Fibroblast of mammary gland (primary cell): Measurements from ENCODE around the gene NTN5.

Experiments used
- DNase-seq: peaks from one replicate; pipeline ENCODE4 v3.0.0-alpha.2; 2010; ENCODE audit warnings: low read depth
- H3K4me3 ChIP-seq: 2 replicates; pipeline ENCODE4 v1.5.1; 2011; ENCODE audit warnings: low read depth, mild to moderate bottlenecking, low read length, moderate library complexity; ENCODE audit not compliant: control insufficient read depth
- TF ChIP-seq, protein P1 (sequence below): conservative IDR thresholded peaks from 2 replicates; pipeline ENCODE4 v1.5.1; 2011; ENCODE audit warnings: low read depth, low read length, inconsistent platforms; ENCODE audit not compliant: control insufficient read depth, insufficient read depth

NTN5 gene

DNA sequence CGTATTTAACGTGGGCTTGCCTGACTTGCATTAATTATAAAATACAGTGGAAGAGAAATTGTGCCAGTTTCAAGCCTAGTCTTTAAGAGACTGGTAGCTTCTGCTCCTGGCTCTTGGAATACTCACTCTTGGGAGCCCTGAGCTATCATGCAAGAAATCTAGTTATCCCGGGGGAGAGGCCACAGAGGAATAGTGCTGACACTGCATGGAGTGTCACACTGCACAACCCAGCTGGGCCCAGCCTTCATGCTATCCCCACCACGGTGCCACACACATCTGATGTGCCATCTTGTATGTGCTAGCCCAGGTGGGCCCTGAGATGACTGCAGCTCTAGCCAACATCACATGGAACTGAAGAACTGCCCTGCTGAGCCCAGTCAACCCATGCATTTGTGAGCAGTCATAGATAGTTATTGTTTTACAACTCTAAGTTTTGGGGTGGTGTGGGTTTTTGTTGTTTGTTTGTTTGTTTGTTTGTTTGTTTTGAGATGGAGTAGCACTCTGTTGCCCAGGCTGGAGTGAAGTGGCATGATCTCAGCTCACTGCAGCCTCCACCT, 38.4 kb upstream of the NTN5 start:
- no peak overlapping the region for H3K4me3 ChIP-seq
- TF ChIP-seq, protein P1, sequence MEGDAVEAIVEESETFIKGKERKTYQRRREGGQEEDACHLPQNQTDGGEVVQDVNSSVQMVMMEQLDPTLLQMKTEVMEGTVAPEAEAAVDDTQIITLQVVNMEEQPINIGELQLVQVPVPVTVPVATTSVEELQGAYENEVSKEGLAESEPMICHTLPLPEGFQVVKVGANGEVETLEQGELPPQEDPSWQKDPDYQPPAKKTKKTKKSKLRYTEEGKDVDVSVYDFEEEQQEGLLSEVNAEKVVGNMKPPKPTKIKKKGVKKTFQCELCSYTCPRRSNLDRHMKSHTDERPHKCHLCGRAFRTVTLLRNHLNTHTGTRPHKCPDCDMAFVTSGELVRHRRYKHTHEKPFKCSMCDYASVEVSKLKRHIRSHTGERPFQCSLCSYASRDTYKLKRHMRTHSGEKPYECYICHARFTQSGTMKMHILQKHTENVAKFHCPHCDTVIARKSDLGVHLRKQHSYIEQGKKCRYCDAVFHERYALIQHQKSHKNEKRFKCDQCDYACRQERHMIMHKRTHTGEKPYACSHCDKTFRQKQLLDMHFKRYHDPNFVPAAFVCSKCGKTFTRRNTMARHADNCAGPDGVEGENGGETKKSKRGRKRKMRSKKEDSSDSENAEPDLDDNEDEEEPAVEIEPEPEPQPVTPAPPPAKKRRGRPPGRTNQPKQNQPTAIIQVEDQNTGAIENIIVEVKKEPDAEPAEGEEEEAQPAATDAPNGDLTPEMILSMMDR, result no peak
- no peak for DNase-seq

DNA sequence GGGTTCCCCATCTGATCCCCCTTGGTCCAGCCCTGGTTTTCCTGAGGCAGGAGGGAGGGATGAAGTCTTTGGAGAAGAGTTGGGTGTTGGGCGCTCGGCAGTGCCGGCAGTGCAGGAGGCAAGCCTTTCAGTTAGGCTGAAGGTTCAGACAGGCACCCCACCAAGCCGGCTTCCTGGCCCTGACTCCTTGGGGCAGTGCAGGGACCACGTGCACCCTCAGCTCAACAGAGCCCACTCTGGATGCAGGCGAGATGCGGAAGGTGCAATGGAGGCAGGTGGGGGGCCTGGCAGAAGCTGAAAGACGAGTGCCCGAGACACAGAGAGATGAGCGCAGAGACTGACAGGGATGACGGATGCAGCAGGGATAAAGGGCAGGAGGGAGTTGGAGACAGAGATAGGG, 35.7 kb upstream of the NTN5 start:
- no peak for DNase-seq
- TF ChIP-seq, protein P1, result no peak
- no peak overlapping the region for H3K4me3 ChIP-seq

DNA sequence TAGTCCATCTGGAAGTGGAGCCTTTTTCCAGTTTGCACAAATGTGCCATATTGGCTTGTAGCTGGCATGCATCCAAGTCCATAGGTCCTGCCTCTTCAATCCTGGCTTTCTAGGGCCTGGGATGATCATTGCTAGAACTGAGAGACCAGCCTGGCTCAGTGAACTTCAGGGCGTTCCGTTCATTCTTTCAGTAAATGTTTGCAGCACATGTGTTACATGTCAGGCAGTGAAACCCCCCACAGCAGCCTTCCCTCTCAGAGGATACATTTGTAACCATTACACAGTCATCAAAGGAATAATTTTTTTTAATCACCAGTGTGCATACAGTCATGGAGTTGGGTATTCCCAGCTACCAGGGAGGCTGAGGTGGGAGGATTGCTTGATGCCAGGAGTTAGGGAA, 32.6 kb upstream of the NTN5 start:
- TF ChIP-seq, protein P1, result no peak
- DNase-seq, result no peak
- H3K4me3 ChIP-seq, result no peak overlapping the region

DNA sequence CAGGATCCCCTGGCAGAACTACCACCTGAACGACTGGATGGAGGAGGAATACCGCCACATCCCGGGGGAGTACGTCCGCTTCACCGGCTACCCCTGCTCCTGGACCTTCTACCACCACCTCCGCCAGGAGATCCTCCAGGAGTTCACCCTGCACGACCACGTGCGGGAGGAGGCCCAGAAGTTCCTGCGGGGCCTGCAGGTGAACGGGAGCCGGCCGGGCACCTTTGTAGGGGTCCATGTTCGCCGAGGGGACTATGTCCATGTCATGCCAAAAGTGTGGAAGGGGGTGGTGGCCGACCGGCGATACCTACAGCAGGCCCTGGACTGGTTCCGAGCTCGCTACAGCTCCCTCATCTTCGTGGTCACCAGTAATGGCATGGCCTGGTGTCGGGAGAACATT, 30.5 kb upstream of the NTN5 start:
- no peak overlapping the region for H3K4me3 ChIP-seq
- TF ChIP-seq, protein P1, result no peak
- DNase-seq, result no peak

DNA sequence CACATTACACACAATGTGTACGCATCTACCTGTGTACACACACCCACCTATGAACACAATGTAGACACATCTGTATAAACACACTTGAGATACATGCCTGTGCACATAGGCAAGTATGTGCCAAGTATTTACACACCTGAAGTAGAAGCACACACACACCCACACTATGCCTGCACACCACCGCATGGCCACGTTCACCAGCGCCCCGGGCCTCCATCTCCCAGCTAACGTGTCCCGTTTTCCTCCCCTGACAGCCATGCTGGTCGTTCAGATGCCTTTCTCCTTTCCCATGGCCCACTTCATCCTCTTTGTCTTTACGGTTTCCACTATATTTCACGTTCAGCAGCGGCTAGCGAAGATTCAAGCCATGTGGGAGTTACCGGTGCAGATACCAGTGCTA, 29.9 kb upstream of the NTN5 start:
- TF ChIP-seq, protein P1, result no peak
- no peak for DNase-seq
- no peak overlapping the region for H3K4me3 ChIP-seq

DNA sequence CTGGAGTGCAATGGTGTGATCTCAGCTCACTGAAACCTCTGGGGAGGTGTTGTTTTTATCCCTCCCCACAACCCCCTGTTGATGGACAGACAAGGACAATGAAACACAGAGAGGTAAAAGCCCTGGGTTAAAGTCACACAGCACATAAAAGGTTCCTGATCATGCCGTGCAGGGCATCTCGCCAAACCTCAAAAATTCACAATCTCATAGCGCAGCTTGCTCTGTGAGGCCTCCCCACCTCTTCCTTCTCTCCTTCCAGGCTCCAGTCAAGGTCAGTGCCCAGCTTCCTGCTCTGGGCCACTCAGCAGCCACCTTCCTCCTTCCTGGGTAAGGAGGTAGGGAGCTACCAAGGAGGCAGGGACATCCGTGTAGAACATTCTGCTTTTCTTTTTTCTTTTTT, 25.2 kb upstream of the NTN5 start:
- DNase-seq, result peak; percentile 80
- TF ChIP-seq, protein P1, result no peak
- H3K4me3 ChIP-seq, result no peak overlapping the region
